Measurements from ENCODE around the gene SLC27A3. TPM values are rescaled to one million over a fixed set of nuclear protein-coding genes. Genes with fewer than 3 reads are reported as not detected.
A peak's percentile ranks its signal among the peaks of the same experiment; 100 is the strongest.

SLC27A3 gene
- total and polyA plus RNA-seq, 4 experiments from 2014 or later, result 7.9 to 20.5 (median 13.7) TPM

DNA sequence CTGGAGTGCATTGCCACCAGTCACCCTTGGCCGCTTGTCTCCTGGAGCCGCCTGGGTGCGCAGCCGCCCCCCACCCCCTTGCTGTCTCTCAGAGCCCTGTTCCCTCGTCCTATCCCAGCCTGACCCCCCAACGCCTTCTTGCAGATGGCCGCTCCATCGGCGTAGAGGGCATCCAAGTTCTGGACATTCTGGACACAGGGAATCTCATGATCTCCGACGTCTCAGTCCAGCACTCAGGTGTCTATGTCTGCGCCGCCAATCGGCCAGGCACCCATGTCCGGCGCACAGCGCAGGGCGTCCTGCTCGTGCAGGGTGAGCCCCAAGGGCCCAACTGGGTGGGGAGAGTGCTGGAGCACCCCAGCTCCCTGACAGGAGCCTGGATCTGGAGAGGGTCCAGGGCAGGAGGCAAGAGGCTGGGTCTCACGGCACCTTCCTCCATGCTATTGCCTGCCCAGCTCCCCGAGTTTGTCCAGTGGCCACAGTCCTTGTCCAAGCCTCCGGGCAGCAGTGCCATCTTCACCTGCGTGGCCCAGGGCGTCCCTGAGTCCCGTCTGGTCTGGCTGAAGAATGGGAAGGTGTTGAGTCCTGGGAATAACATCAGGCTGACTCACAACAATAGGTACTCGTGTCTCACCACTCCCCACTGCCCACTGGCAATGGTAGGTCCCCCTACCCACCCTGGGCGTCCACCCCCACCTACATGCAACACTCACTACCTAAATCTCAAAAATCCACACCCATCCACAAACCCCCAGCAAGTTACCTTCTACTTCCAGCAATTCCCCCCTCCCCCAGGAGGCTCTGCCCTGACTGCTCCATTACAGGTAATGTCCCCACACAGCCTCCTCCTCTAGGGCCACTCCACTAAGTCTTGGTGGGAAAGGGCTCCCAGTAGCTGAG lies 24.6 kb downstream of the SLC27A3 start:
- intact Hi-C loops (cut with micrococcal nuclease), result no loop called here
- Mint-ChIP-seq H3K9me3 (no peaks in the 10 kb centered on the region), H3K4me1 (peaks cover 11 to 31% (median 14%) of the 10 kb centered on the region in 4 donors), H3K27ac (peak overlapping the region in 3 of 7 donors; percentile 37 to 84 (median 75)), H3K36me3 (peaks cover 3 to 4% of the 10 kb centered on the region in 2 donors), H3K27me3 (no peaks in the 10 kb centered on the region), H3K4me3 (no peak overlapping the region)
- Histone ChIP-seq H3K27me3 (ENCODE audit: insufficient read depth, low read length) (no peaks in the 10 kb centered on the region), H3K4me3 (ENCODE audit: low read length in 2 of 2) (no peak overlapping the region), H3K9me3 (ENCODE audit: control insufficient read depth in 1 of 2, low read length in 2 of 2) (no peaks in the 10 kb centered on the region), H3K27ac (ENCODE audit: low read depth, low read length) (no peak overlapping the region), H3K36me3 (ENCODE audit: insufficient read depth, low read length) (no peaks in the 10 kb centered on the region), H3K4me1 (ENCODE audit: insufficient read depth, low read length) (peaks cover 9% of the 10 kb centered on the region)
- POLR2A ChIA-PET (ENCODE audit: partially characterized antibody), result interaction anchor here (0.7 to 3.6 kb wide), 2 partner anchors 187 to 191 kb away, joined by 3 to 16 read pairs; partner anchors contain the start of genes RAB13 and RPS27
- CTCF ChIA-PET (ENCODE audit: partially characterized antibody), result interaction anchor here (1.8 to 9.6 kb wide), 3 partner anchors 67 to 188 kb away, joined by 3 to 169 read pairs (median 24); partner anchors contain the start of genes DENND4B, RAB13 and RPS27
- DNase-seq, result no peak

DNA sequence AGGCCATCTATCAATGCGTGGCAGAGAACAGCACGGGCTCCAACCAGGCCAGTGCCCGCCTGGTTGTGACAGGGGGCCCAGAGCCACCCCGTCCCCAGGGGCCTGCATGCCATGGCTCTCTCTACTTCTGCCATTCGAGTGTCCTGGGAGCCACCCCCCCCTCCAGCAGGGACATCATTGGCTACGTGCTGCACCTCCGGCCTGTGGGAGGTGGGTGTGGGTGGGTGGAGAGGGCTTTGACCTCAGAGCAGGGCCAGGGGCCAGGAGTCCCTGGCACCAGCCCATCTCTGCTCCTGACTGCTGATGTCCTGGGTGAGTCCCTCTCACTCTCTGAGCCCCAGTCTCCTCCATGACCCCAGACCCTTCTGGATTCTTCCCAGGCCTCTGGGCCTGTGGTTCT lies 25.3 kb downstream of the SLC27A3 start:
- intact Hi-C loops (cut with micrococcal nuclease), result no loop called here
- H3K9me3 Mint-ChIP-seq, result no peaks in the 10 kb centered on the region
- ChIA-PET CTCF (ENCODE audit: partially characterized antibody) (interaction anchor here (1.1 to 9.6 kb wide), 2 partner anchors 146 to 187 kb away, joined by 3 to 169 read pairs; partner anchors contain the start of genes DENND4B, RAB13 and RPS27), POLR2A (ENCODE audit: partially characterized antibody) (no interaction called here)
- Histone ChIP-seq H3K9me3 (ENCODE audit: control insufficient read depth in 1 of 2, low read length in 2 of 2) (no peaks in the 10 kb centered on the region), H3K4me1 (ENCODE audit: insufficient read depth, low read length) (peaks cover 16% of the 10 kb centered on the region), H3K27me3 (ENCODE audit: insufficient read depth, low read length) (no peaks in the 10 kb centered on the region), H3K36me3 (ENCODE audit: insufficient read depth, low read length) (no peaks in the 10 kb centered on the region), H3K4me3 (ENCODE audit: low read length in 2 of 2) (no peak overlapping the region), H3K27ac (ENCODE audit: low read depth, low read length) (no peak overlapping the region)
- no peak overlapping the region for H3K4me3 Mint-ChIP-seq
- H3K27ac Mint-ChIP-seq, result peak overlapping the region in 2 of 7 donors; percentile 70 to 80
- H3K36me3 Mint-ChIP-seq, result peaks cover 3 to 8% of the 10 kb centered on the region in 2 donors
- H3K27me3 Mint-ChIP-seq, result no peaks in the 10 kb centered on the region
- H3K4me1 Mint-ChIP-seq, result peaks cover 16 to 38% (median 20%) of the 10 kb centered on the region in 4 donors
- DNase-seq, result no peak

DNA sequence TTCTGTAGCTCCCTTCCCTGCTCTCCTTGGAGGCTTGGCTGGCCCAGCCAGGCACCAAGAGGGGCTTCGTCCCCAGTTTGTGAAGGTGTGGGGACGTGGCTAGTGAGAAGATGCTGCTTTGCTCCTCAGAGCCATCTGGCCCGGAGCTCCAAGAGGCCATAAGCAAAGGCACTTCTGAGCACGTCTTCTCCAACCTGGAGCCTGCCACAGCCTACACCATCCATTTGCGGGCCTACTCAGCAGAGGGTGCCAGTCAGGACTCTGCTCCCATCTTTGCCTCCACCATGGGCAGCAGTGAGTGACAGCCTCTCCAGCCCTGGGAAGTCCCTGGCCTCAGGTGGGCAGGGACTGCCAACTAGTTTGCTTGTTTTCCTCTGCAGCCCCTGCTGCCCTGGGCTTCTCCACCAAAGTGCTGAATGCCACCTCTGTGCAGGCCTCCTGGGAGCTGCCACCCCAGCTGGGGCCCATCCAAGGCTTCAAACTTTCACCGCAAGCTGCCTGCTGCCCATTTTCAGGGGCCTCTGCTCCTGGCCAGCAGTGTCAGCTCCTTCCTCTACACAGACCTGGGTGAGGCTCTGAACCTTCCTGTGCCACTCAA lies 25.9 kb downstream of the SLC27A3 start:
- CTCF ChIA-PET (ENCODE audit: partially characterized antibody), result interaction anchor here (1.1 to 9.6 kb wide), 3 partner anchors 16 to 187 kb away, joined by 3 to 169 read pairs (median 3); partner anchors contain the start of genes DENND4B, RAB13 and RPS27
- peaks cover 3 to 8% of the 10 kb centered on the region in 2 donors for H3K36me3 Mint-ChIP-seq
- H3K9me3 Mint-ChIP-seq, result no peaks in the 10 kb centered on the region
- no peaks in the 10 kb centered on the region for H3K27me3 Mint-ChIP-seq
- peaks cover 20 to 44% (median 24%) of the 10 kb centered on the region in 4 donors for H3K4me1 Mint-ChIP-seq
- H3K4me3 ChIP-seq (ENCODE audit: low read length in 2 of 2), result no peak overlapping the region
- DNase-seq, result no peak
- no peaks in the 10 kb centered on the region for H3K27me3 ChIP-seq (ENCODE audit: insufficient read depth, low read length)
- H3K4me3 Mint-ChIP-seq, result no peak overlapping the region
- peaks cover 22% of the 10 kb centered on the region for H3K4me1 ChIP-seq (ENCODE audit: insufficient read depth, low read length)
- H3K9me3 ChIP-seq (ENCODE audit: control insufficient read depth in 1 of 2, low read length in 2 of 2), result no peaks in the 10 kb centered on the region
- no peaks in the 10 kb centered on the region for H3K36me3 ChIP-seq (ENCODE audit: insufficient read depth, low read length)
- peak overlapping the region in 4 of 7 donors; percentile 57 to 80 (median 71) for H3K27ac Mint-ChIP-seq
- POLR2A ChIA-PET (ENCODE audit: partially characterized antibody), result interaction anchor here (0.7 to 3.4 kb wide), 5 partner anchors 122 to 189 kb away, joined by 3 to 12 read pairs (median 4); partner anchors contain the start of genes DENND4B, GATAD2B, JTB and RAB13
- intact Hi-C loops (cut with micrococcal nuclease), result no loop called here
- H3K27ac ChIP-seq (ENCODE audit: low read depth, low read length), result no peak overlapping the region

DNA sequence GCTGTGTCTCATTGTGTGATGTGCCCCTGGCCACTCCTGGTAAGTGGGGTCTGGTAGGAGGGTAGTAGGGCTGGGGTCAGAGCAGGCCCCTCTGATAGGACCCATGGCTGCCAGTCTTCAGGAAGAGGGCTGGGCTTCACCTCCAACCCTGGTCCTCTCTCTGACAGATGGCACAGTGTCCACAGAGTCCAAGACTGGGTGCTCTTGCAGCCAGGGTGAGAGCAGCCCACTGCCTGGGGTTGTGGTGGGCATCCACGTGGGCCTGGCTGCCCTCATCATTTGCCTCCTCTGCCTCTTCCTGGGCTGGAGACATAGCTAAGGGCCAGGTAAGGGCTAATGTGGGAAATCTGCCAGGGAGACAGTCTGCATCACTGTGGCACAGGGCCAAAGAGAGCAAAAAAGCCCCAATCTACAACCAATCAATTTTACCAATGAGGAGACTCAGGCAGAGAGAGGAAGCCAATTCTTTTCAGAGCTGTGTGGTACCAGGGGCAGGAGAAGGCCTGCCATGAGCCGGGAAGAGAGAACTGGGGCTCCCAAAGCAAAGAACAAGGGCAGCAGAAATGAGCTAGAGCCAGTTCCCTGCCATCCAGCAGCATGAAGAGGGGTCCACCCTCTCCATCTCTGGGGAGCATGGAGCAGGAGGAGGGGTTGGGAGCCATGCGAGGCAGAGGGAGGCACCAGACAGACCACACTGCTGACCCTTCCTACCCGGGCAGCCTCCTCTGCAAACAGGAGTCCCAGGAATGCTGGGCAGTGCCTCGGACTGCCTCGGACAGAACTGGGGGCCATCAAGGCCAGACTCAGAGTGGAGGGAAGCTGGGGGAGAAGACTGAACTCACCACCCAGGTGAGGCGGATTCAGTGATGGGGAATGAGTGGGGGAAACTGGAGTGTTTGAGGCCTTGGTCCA lies 26.8 kb downstream of the SLC27A3 start:
- no peaks in the 10 kb centered on the region for H3K27me3 Mint-ChIP-seq
- Histone ChIP-seq H3K4me3 (ENCODE audit: low read length in 2 of 2) (no peak overlapping the region), H3K27me3 (ENCODE audit: insufficient read depth, low read length) (no peaks in the 10 kb centered on the region), H3K9me3 (ENCODE audit: control insufficient read depth in 1 of 2, low read length in 2 of 2) (no peaks in the 10 kb centered on the region), H3K36me3 (ENCODE audit: insufficient read depth, low read length) (peaks cover 4% of the 10 kb centered on the region), H3K4me1 (ENCODE audit: insufficient read depth, low read length) (peaks cover 22% of the 10 kb centered on the region), H3K27ac (ENCODE audit: low read depth, low read length) (no peak overlapping the region)
- CTCF ChIA-PET (ENCODE audit: partially characterized antibody), result interaction anchor here (0.6 to 9.6 kb wide), 5 partner anchors 17 to 234 kb away, joined by 3 to 169 read pairs (median 3); partner anchors contain the start of genes DENND4B, RAB13 and RPS27
- peaks cover 5 to 13% of the 10 kb centered on the region in 2 donors for H3K36me3 Mint-ChIP-seq
- H3K9me3 Mint-ChIP-seq, result no peaks in the 10 kb centered on the region
- no peak for DNase-seq
- H3K4me3 Mint-ChIP-seq, result no peak overlapping the region
- POLR2A ChIA-PET (ENCODE audit: partially characterized antibody), result interaction anchor here (0.7 to 3.4 kb wide), 4 partner anchors 121 to 188 kb away, joined by 4 to 12 read pairs (median 6); partner anchors contain the start of genes GATAD2B, JTB, RAB13 and RPS27
- intact Hi-C loops (cut with micrococcal nuclease), result no loop called here
- H3K27ac Mint-ChIP-seq, result peak overlapping the region in 6 of 7 donors; percentile 52 to 88 (median 68)
- peaks cover 24 to 46% (median 30%) of the 10 kb centered on the region in 4 donors for H3K4me1 Mint-ChIP-seq

DNA sequence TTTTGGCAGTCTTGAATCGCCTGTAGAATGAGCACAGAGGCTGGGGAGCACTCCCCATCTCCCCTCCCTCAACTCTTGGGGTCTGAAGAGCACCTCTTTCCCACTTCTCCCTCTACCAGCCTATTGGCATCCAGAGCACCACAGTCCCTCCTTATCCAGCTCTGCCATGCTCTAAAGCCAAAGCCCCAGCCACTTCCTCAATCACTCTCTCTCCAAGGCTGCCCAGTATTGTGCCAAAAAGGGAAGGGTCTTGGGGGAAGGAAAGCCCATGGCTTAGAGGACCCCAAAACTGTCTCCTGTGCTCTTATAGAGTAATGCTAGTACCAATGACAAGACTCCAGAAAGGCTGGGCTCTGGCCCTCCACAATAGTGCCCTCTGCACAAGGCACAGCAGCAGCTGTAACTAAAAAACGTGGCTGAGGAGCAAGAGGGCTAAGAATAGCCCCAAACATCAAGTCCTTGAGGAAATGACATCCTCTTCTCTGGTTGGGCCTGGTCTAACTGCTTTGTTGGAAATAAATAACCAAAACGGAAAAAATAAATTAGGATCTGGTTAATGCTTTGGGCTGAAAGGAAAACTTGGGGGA lies 28.4 kb downstream of the SLC27A3 start:
- Histone ChIP-seq H3K27me3 (ENCODE audit: insufficient read depth, low read length) (no peaks in the 10 kb centered on the region), H3K27ac (ENCODE audit: low read depth, low read length) (no peak overlapping the region), H3K36me3 (ENCODE audit: insufficient read depth, low read length) (peaks cover 10% of the 10 kb centered on the region), H3K4me3 (ENCODE audit: low read length in 2 of 2) (no peak overlapping the region), H3K4me1 (ENCODE audit: insufficient read depth, low read length) (peaks cover 22% of the 10 kb centered on the region), H3K9me3 (ENCODE audit: control insufficient read depth in 1 of 2, low read length in 2 of 2) (no peaks in the 10 kb centered on the region)
- Mint-ChIP-seq H3K36me3 (peaks cover 11 to 23% of the 10 kb centered on the region in 2 donors), H3K27ac (peak overlapping the region; percentile 57 to 94 (median 84)), H3K27me3 (no peaks in the 10 kb centered on the region), H3K4me3 (no peak overlapping the region), H3K4me1 (peaks cover 21 to 43% (median 29%) of the 10 kb centered on the region in 4 donors), H3K9me3 (no peaks in the 10 kb centered on the region)
- ChIA-PET CTCF (ENCODE audit: partially characterized antibody) (interaction anchor here (1.2 to 9.6 kb wide), 2 partner anchors 174 to 184 kb away, joined by 4 to 169 read pairs; partner anchors contain the start of genes JTB, RAB13 and RPS27), POLR2A (ENCODE audit: partially characterized antibody) (interaction anchor here (0.9 to 3.4 kb wide), 4 partner anchors 19 to 187 kb away, joined by 3 to 12 read pairs (median 6); partner anchors contain the start of genes CREB3L4, JTB and RPS27)
- intact Hi-C loops (cut with micrococcal nuclease), result no loop called here
- no peak for DNase-seq

DNA sequence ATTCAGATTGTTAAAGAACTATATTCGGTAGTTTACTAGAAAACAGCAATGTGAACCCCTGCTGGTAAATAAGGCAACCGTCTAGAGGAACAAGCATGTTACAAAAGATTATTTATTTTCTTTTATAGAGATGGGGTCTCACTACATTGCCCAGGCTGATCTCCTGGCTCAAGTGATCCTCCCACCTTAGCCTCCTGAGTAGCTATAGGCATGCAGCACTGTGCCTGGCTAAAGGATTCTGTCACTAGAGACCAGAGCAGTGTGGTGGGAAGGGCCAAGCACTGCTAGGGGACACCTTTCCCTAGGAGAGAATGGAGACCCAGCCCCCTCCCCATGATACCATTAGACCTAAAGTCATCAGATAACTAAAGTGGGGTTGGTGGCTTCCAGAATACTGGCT lies 28.9 kb downstream of the SLC27A3 start:
- Mint-ChIP-seq H3K9me3 (no peaks in the 10 kb centered on the region), H3K4me1 (peaks cover 21 to 43% (median 29%) of the 10 kb centered on the region in 4 donors), H3K36me3 (peaks cover 16 to 26% of the 10 kb centered on the region in 2 donors), H3K27me3 (no peaks in the 10 kb centered on the region), H3K27ac (peak overlapping the region; percentile 71 to 94 (median 93)), H3K4me3 (no peak overlapping the region)
- POLR2A ChIA-PET (ENCODE audit: partially characterized antibody), result interaction anchor here (0.8 to 3.4 kb wide), 6 partner anchors 20 to 187 kb away, joined by 3 to 12 read pairs (median 4); partner anchors contain the start of genes CREB3L4, JTB, RPS27 and SLC39A1
- no peak overlapping the region for H3K27ac ChIP-seq (ENCODE audit: low read depth, low read length)
- H3K36me3 ChIP-seq (ENCODE audit: insufficient read depth, low read length), result peaks cover 10% of the 10 kb centered on the region
- H3K4me1 ChIP-seq (ENCODE audit: insufficient read depth, low read length), result peaks cover 22% of the 10 kb centered on the region
- no peaks in the 10 kb centered on the region for H3K27me3 ChIP-seq (ENCODE audit: insufficient read depth, low read length)
- intact Hi-C loops (cut with micrococcal nuclease), result no loop called here
- no peak overlapping the region for H3K4me3 ChIP-seq (ENCODE audit: low read length in 2 of 2)
- CTCF ChIA-PET (ENCODE audit: partially characterized antibody), result interaction anchor here (0.6 to 1.2 kb wide), 4 partner anchors 23 to 183 kb away, joined by 3 to 4 read pairs (median 3); partner anchors contain the start of genes CREB3L4, JTB and RAB13
- H3K9me3 ChIP-seq (ENCODE audit: control insufficient read depth in 1 of 2, low read length in 2 of 2), result no peaks in the 10 kb centered on the region
- DNase-seq, result no peak
